ENCODE results near the gene TRAF4. TPM values are rescaled to one million over a fixed set of nuclear protein-coding genes. Genes with fewer than 3 reads are reported as not detected.
"Not testable (repeated sequence)": the region's sequence is repeated elsewhere in the genome, so short reads cannot be mapped to it uniquely, and the experiment has no call there.

Gene TRAF4
- total RNA-seq, 4 donors from 2014 or later, result 25.0 to 39.8 (median 33.0) TPM

DNA sequence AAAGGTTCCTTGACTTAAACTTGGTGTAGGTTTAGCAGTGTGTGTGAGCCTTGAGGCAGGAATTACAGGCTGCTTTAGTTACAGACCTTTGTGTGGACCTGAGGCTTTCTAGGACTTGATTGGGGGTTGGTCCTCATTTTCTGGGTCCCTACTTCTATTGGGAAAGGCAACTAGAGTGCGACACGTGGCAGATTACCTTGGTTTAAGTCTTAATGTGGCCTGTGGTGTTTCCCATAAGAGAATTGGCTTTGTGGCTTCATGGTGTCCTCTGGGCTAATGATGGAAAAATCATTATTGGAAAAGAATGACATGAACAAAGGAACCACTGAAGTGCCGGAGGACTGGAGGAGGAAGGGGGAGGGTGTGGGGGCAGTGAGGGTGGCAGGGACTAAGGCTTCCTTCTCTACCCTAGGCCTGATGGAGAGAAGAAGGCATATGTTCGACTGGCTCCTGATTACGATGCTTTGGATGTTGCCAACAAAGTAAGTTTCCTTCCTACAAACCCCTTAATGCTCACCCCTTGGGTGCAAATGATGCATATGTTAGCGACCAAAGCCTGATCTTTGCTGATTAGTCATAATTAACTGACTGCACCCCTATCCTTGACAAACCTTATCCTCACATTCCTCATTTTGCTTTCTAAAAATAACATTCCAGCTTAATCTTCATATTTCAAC, 20.5 kb upstream of the TRAF4 start:
- Histone ChIP-seq H3K36me3 (peaks cover 6 to 43% (median 16%) of the 10 kb centered on the region in 3 donors), H3K27ac (peak overlapping the region in 3 of 4 donors; percentile 94 to 99 (median 97)), H3K4me1 (peaks cover 43 to 83% (median 69%) of the 10 kb centered on the region in 3 donors), H3K4me3 (no peak overlapping the region), H3K9me3 (no peaks in the 10 kb centered on the region), H3K27me3 (no peaks in the 10 kb centered on the region)
- WGBS, 2 donors, result 41 to 57% methylated on average over 6 of the region's 6 CpGs
- no peak for TF ChIP-seq POLR2A (IDR thresholded peaks at IDR 0.05)
- intact Hi-C loops (cut with DNase I), result no loop called here
- no peak for DNase-seq

DNA sequence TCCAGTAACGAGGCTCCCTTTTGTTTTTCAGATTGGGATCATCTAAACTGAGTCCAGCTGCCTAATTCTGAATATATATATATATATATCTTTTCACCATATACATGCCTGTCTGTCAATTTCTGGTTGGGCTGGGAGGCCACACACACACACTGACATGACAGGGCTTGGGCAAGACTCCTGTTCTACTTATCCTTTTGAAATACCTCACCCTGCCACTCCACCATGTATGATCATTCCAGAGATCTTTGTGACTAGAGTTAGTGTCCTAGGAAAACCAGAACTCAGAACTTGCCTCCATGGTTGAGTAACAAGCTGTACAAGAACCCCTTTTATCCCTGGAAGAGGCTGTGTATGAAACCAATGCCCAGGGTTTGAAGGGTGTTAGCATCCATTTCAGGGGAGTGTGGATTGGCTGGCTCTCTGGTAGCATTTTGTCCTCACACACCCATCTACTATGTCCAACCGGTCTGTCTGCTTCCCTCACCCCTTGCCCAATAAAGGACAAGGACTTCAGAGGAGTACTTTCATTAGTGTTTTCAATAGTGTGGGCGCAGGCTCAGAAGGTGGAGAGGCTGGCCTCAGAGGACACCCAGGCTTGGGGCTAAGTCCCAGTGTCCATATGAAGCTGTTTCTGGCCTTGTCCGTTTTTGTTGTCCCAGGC, 19.8 kb upstream of the TRAF4 start:
- peak overlapping the region; percentile 94 to 99 (median 98) for H3K27ac ChIP-seq
- 25 to 60% methylated on average over 2 to 4 of the region's 4 CpGs for WGBS, 2 donors
- H3K36me3 ChIP-seq, result peaks cover 6 to 43% (median 16%) of the 10 kb centered on the region in 3 donors
- H3K4me3 ChIP-seq; DNase-seq; H3K9me3 ChIP-seq; intact Hi-C loops (cut with DNase I); H3K27me3 ChIP-seq: not testable (repeated sequence)
- TF ChIP-seq POLR2A (IDR thresholded peaks at IDR 0.05), result peak in 1 of 4 donors; percentile 19
- peaks cover 41 to 79% (median 62%) of the 10 kb centered on the region in 3 donors for H3K4me1 ChIP-seq

DNA sequence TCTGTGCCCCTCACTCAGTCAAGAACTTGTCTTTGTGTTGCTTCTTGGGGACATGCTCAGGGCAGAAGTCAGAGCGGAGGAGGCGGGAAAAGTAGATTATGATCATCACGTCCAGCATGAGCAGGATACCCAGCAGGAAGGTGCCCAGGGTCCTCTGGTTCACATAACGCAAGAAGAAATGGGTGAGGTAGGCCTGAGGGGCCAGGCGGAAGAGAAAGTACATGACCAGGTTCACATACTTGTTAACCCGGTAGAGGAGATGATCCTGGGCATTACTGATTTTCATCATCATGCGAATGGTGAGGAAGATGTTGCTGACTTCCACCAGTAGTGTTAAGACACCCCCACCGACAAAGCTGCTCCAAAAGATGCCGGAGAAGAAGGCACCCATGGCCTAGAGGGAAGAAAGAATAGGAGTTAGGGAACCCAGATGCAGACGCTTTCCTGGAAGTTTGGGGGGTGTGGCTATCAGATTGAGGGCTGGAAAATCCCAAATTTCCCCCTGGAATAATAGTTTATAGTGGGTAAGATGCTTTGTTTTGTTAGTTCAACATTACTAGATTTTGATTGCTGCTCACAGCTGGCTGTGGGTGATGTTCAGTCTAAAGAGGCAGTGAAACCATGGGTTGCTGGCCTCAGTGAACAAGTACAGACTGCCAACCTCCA, 19.2 kb upstream of the TRAF4 start:
- Histone ChIP-seq H3K4me3 (peak overlapping the region in 1 of 4 donors; percentile 67), H3K27ac (peak overlapping the region; percentile 94 to 99 (median 98))
- 58% methylated on average over 7 to 10 of the region's 10 CpGs for WGBS, 2 donors

DNA sequence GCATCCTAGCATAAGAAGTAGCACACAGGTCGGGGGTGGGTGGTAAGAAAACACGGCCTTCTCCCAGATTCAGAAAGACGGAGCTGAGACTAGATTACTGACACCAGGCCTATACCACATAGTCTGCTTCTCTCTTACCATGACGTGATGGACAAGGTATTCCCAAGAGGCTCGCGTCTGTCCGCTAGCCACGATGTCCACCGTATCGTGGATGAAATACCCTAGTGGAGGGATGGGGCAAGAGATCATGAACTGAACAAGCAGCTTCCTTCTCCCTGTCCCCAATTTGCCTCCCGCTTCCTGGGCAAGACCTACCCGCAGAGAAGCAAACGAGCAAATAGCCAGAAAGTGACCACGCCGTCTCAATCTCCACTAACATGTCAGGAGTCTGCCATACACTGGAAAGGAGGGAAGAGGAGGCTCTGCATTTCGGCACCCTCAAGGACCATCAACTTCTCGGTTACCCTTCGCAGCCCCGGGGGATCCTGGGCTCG, 18.6 kb upstream of the TRAF4 start:
- Histone ChIP-seq H3K36me3 (peaks cover 6 to 43% (median 16%) of the 10 kb centered on the region in 3 donors), H3K27ac (peak overlapping the region; percentile 94 to 99 (median 98)), H3K9me3 (no peaks in the 10 kb centered on the region), H3K4me3 (peak overlapping the region; percentile 65 to 75 (median 71)), H3K4me1 (peaks cover 41 to 84% (median 65%) of the 10 kb centered on the region in 3 donors), H3K27me3 (no peaks in the 10 kb centered on the region)
- intact Hi-C loops (cut with DNase I), result no loop called here
- DNase-seq, result no peak
- WGBS, 2 donors, result 18 to 22% methylated on average over 15 of the region's 20 CpGs
- no peak for TF ChIP-seq POLR2A (IDR thresholded peaks at IDR 0.05)
- no peak for TF ChIP-seq CTCF (IDR thresholded peaks at IDR 0.05)

More for the DNA sequence above, 19.2 kb upstream of the TRAF4 start:
- no peaks in the 10 kb centered on the region for H3K27me3 ChIP-seq
- peaks cover 6 to 43% (median 16%) of the 10 kb centered on the region in 3 donors for H3K36me3 ChIP-seq
- DNase-seq, result no peak
- intact Hi-C loops (cut with DNase I), result no loop called here
- no peak for TF ChIP-seq POLR2A (IDR thresholded peaks at IDR 0.05)
- TF ChIP-seq CTCF (IDR thresholded peaks at IDR 0.05), result no peak
- peaks cover 41 to 82% (median 65%) of the 10 kb centered on the region in 3 donors for H3K4me1 ChIP-seq
- H3K9me3 ChIP-seq, result no peaks in the 10 kb centered on the region

GRCh38 chr17:28725660-28726225, 18.1 kb upstream of the TRAF4 start:
- H3K27me3 ChIP-seq, result no peaks in the 10 kb centered on the region
- TF ChIP-seq CTCF (IDR thresholded peaks at IDR 0.05) (peak in 1 of 6 experiments; percentile 17), POLR2A (IDR thresholded peaks at IDR 0.05) (peak in 1 of 4 donors; percentile 47)
- peak overlapping the region; percentile 65 to 75 (median 71) for H3K4me3 ChIP-seq
- WGBS, 2 donors, result 0% methylated on average over 12 of the region's 45 CpGs; no CpG with 5 or more reads in 1 of the 2 donors
- DNase-seq, result no peak
- intact Hi-C loops (cut with DNase I), result no loop called here
- H3K36me3 ChIP-seq, result peaks cover 6 to 42% (median 16%) of the 10 kb centered on the region in 3 donors
- peak overlapping the region; percentile 94 to 99 (median 98) for H3K27ac ChIP-seq
- H3K9me3 ChIP-seq, result no peaks in the 10 kb centered on the region
- H3K4me1 ChIP-seq, result peaks cover 41 to 79% (median 61%) of the 10 kb centered on the region in 3 donors

All from esophagus squamous epithelium (tissue), 5 donors.